Measurements from ENCODE around the gene BLOC1S5. TPM values are rescaled to one million over a fixed set of nuclear protein-coding genes. Genes with fewer than 3 reads are reported as not detected.

Gene BLOC1S5
- polyA plus RNA-seq, 1 of the 3 experiments (the other 2 are of a cell fraction) = 4.4 TPM

DNA sequence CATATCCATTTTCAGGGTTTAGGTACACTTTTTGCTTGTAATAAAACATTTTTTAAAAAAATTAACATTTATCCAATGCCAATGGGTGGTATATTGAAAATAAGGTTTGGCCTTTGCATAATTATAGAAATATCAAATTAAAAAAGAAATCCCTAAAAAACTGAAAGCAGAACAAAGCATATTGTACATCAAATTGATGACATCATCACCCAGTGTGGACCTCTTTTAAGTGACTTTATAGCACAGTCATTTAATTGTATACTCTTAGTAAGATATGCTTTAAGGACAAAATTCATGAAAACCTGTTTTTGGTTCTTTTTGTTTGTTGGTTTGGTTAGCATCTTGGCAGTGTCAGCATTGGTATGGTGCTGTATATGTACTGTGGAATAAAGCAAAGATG lies 39.5 kb upstream of the BLOC1S5 start:
- Histone ChIP-seq H3K27ac (ENCODE audit: low read depth in 2 of 2, low read length in 1 of 2) (no peak overlapping the region), H2AFZ (ENCODE audit: low read depth) (no peak overlapping the region), H3K27me3 (ENCODE audit: insufficient read depth) (no peaks in the 10 kb centered on the region), H3K4me2 (no peak overlapping the region), H3K9ac (no peak overlapping the region), H3K9me3 (no peaks in the 10 kb centered on the region), H3K36me3 (replicated peaks in 1 of 2; ENCODE audit: control insufficient read depth in 1 of 2, insufficient read depth in 2 of 2, low read length in 1 of 2) (peaks cover 0 to 2% of the 10 kb centered on the region in 2 experiments), H3K9me2 (no peaks in the 10 kb centered on the region), H4K20me1 (ENCODE audit: insufficient read depth) (no peaks in the 10 kb centered on the region), H3F3A (replicated peaks; ENCODE audit: insufficient read depth) (peaks cover 9% of the 10 kb centered on the region), H3K79me2 (ENCODE audit: insufficient read depth) (peaks cover 32% of the 10 kb centered on the region), H3K4me3 (ENCODE audit: low read depth in 2 of 2, low read length in 1 of 2) (no peak overlapping the region), H3K4me1 (ENCODE audit: control insufficient read depth in 1 of 2, insufficient read depth in 2 of 2, low read depth in 1 of 2, low read length in 1 of 2) (peaks cover 9 to 10% of the 10 kb centered on the region in 2 experiments; a peak in 3 of 4 replicates)
- DNase-seq = no peak
- ChIA-PET POLR2A (no interaction called here), CTCF (no interaction called here)
- no peak for TF ChIP-seq FOXJ3 (CRISPR knock-in tag; IDR thresholded peaks at IDR 0.05)
- no peak for TF ChIP-seq EZH2phosphoT487 (IDR thresholded peaks at IDR 0.05; ENCODE audit: borderline replicate concordance, low read depth)
- TF ChIP-seq JUND (IDR thresholded peaks at IDR 0.05) = no peak
- no peak for TF ChIP-seq FOSL2 (IDR thresholded peaks at IDR 0.05; ENCODE audit: borderline replicate concordance, low read depth)

DNA sequence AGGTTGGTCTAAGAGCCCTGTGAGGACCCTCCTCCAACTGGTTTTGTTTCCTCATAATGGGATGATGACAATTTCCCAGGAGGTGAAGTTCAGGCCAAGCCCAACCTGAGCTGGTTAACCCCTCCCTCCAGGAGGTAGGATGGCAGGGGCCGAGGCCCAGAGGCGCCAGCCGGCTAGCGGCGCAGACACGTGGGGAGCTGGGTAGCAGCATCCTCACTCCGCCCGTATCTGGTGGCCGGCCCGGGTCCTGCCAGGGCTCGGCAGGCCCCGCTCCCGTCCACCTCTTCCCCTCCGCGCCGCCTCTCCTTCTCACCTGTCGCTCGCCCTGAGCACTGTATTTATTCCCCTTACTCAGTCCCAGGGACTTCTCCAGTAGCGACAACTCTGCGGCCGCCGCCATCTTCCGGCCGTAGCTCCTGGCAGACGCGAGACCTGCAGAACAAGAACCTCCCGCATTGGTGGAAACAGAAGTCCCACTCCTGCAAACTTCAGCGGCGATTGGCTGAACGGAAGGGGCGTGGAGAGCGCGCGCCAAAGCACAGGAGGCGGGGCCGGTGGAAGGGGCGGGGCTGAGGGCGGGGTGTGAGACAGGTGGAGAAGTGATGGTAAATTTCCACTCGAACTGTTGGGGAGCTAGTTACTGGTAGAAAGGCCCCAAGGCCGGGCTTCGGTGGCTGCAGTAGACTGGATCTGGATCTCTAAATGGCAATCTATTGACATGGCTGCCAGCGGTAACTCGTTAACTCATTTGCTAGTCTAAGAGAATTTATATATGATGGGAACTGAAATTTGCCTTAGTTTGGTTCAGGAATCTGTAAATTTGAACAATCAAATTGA lies 38.2 kb upstream of the BLOC1S5 start, which contains the start of gene EEF1E1:
EEF1E1 (minus strand) TSS at position 427 of the 837 bp plus-strand sequence; CDS start at position 400, 27 bp downstream.
- H3K9ac ChIP-seq = peak within 1 kb of the TSS; percentile 79
- peaks cover 45% of the 10 kb centered on the region for H3K79me2 ChIP-seq (ENCODE audit: insufficient read depth)
- CTCF ChIA-PET = interaction anchor here (1.3 kb wide), 2 partner anchors 29 to 117 kb away, joined by 5 to 6 read pairs; no protein-coding TSS in a partner anchor
- peak within 1 kb of the TSS; percentile 45 to 60 for H3K27ac ChIP-seq (ENCODE audit: low read depth in 2 of 2, low read length in 1 of 2)
- H4K20me1 ChIP-seq (ENCODE audit: insufficient read depth) = no peaks in the 10 kb centered on the region
- peaks cover 1 to 6% of the 10 kb centered on the region in 2 experiments for H3K36me3 ChIP-seq (replicated peaks in 1 of 2; ENCODE audit: control insufficient read depth in 1 of 2, insufficient read depth in 2 of 2, low read length in 1 of 2)
- H3F3A ChIP-seq (replicated peaks; ENCODE audit: insufficient read depth) = no peaks in the 10 kb centered on the region
- H3K4me1 ChIP-seq (ENCODE audit: control insufficient read depth in 1 of 2, insufficient read depth in 2 of 2, low read depth in 1 of 2, low read length in 1 of 2) = peaks cover 7 to 9% of the 10 kb centered on the region in 2 experiments; a peak in 3 of 4 replicates
- no peaks in the 10 kb centered on the region for H3K9me3 ChIP-seq
- peak within 1 kb of the TSS; percentile 86 for H3K4me2 ChIP-seq
- H2AFZ ChIP-seq (ENCODE audit: low read depth) = peak within 1 kb of the TSS; percentile 83
- WGBS (ENCODE audit: low lambda C conversion rate) = 2% methylated on average over 38 of the region's 43 CpGs
- H3K27me3 ChIP-seq (ENCODE audit: insufficient read depth) = no peaks in the 10 kb centered on the region
- POLR2A ChIA-PET = interaction anchor here (0.9 to 1.0 kb wide), 3 partner anchors 29 to 39 kb away, joined by 3 to 7 read pairs (median 4); partner anchors contain the start of gene BLOC1S5
- DNase-seq = peak; percentile 95
- no peaks in the 10 kb centered on the region for H3K9me2 ChIP-seq
- peak within 1 kb of the TSS; percentile 72 to 92 for H3K4me3 ChIP-seq (ENCODE audit: low read depth in 2 of 2, low read length in 1 of 2)
- TF ChIP-seq EZH2phosphoT487 (IDR thresholded peaks at IDR 0.05; ENCODE audit: borderline replicate concordance, low read depth) (no peak), RAD21 (IDR thresholded peaks at IDR 0.05; ENCODE audit: low read length) (no peak), RCOR1 (IDR thresholded peaks at IDR 0.05; ENCODE audit: low read length) (no peak), YY1 (IDR thresholded peaks at IDR 0.05; ENCODE audit: low read depth) (peak; percentile 96), POLR2AphosphoS5 (IDR thresholded peaks at IDR 0.05; ENCODE audit: low read depth, low read length) (peak; percentile 71), RFX5 (IDR thresholded peaks at IDR 0.05; ENCODE audit: low read length) (peak; percentile 21; the same call in 1 of the 2 replicates), ELF1 (IDR thresholded peaks at IDR 0.05) (0 out of 2 replicates have a peak, but pooled peaks have one; percentile 13), TCF12 (IDR thresholded peaks at IDR 0.05) (peak; percentile 12; the same call in 1 of the 2 replicates), FOSL2 (IDR thresholded peaks at IDR 0.05; ENCODE audit: borderline replicate concordance, low read depth) (no peak), NRF1 (IDR thresholded peaks at IDR 0.05; ENCODE audit: low read depth, low read length) (no peak), RXRA (IDR thresholded peaks at IDR 0.05; ENCODE audit: borderline replicate concordance, low read depth) (no peak), CHD2 (IDR thresholded peaks at IDR 0.05; ENCODE audit: low read length, partially characterized antibody) (peak; percentile 95), FOXM1 (IDR thresholded peaks at IDR 0.05; ENCODE audit: low read depth) (no peak), JUND (IDR thresholded peaks at IDR 0.05) (no peak), GABPA (IDR thresholded peaks at IDR 0.05; ENCODE audit: low read depth) (0 out of 2 replicates have a peak, but pooled peaks have one; percentile 6), MEF2A (IDR thresholded peaks at IDR 0.05; ENCODE audit: borderline replicate concordance, low read depth) (no peak), SIN3A (IDR thresholded peaks at IDR 0.05; ENCODE audit: borderline replicate concordance, low read depth, low read length) (peak; percentile 19; the same call in 1 of the 2 replicates), NFIC (IDR thresholded peaks at IDR 0.05; ENCODE audit: borderline replicate concordance) (peak; percentile 8; the same call in 1 of the 2 replicates), EP300 (IDR thresholded peaks at IDR 0.05; ENCODE audit: borderline replicate concordance in 1 of 2, low read depth in 1 of 2, low read length in 1 of 2) (no peak), TEAD4 (IDR thresholded peaks at IDR 0.05; ENCODE audit: borderline replicate concordance, insufficient read depth) (no peak), SMC3 (IDR thresholded peaks at IDR 0.05; ENCODE audit: low read depth, low read length) (no peak)
- TF ChIP-seq, protein P1, sequence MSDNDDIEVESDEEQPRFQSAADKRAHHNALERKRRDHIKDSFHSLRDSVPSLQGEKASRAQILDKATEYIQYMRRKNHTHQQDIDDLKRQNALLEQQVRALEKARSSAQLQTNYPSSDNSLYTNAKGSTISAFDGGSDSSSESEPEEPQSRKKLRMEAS (IDR thresholded peaks at IDR 0.05; ENCODE audit: low read depth) = peak; percentile 93
- TF ChIP-seq, protein P2, sequence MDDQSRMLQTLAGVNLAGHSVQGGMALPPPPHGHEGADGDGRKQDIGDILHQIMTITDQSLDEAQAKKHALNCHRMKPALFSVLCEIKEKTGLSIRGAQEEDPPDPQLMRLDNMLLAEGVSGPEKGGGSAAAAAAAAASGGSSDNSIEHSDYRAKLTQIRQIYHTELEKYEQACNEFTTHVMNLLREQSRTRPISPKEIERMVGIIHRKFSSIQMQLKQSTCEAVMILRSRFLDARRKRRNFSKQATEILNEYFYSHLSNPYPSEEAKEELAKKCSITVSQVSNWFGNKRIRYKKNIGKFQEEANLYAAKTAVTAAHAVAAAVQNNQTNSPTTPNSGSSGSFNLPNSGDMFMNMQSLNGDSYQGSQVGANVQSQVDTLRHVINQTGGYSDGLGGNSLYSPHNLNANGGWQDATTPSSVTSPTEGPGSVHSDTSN (IDR thresholded peaks at IDR 0.05) = peak; percentile 43; the same call in 1 of the 2 replicates
- TF ChIP-seq, protein P3, sequence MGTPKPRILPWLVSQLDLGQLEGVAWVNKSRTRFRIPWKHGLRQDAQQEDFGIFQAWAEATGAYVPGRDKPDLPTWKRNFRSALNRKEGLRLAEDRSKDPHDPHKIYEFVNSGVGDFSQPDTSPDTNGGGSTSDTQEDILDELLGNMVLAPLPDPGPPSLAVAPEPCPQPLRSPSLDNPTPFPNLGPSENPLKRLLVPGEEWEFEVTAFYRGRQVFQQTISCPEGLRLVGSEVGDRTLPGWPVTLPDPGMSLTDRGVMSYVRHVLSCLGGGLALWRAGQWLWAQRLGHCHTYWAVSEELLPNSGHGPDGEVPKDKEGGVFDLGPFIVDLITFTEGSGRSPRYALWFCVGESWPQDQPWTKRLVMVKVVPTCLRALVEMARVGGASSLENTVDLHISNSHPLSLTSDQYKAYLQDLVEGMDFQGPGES (IDR thresholded peaks at IDR 0.05; ENCODE audit: low read depth, low read length) = peak; percentile 25; the same call in 1 of the 2 replicates
- TF ChIP-seq, protein P4, sequence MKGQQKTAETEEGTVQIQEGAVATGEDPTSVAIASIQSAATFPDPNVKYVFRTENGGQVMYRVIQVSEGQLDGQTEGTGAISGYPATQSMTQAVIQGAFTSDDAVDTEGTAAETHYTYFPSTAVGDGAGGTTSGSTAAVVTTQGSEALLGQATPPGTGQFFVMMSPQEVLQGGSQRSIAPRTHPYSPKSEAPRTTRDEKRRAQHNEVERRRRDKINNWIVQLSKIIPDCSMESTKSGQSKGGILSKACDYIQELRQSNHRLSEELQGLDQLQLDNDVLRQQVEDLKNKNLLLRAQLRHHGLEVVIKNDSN (IDR thresholded peaks at IDR 0.05; ENCODE audit: borderline replicate concordance, low read depth) = peak; percentile 56

All from SK-N-SH (cell line).